Smooth muscle cell (in vitro differentiated cells): ENCODE measurements around the gene OTUD5. TPM values are rescaled to one million over a fixed set of nuclear protein-coding genes. Genes with fewer than 3 reads are reported as not detected.

Experiments
- DNase-seq: peaks from one replicate; lab custom pipeline; 2025; ENCODE audit not compliant: unreplicated experiment; lab: John Stamatoyannopoulos, UW
- H2AFZ ChIP-seq: fragments of 200-600 bp; sonication (generic); 2 replicates; pipeline ENCODE4 v1.6.0; 2016; ENCODE audit warnings: antibody characterized with exemption, low read depth, mild to moderate bottlenecking
- H3F3A ChIP-seq: fragments of 200-600 bp; sonication (generic); 2 replicates; pipeline ENCODE4 v1.6.0; 2017; ENCODE audit warnings: antibody characterized with exemption, low read depth
- H3K27ac ChIP-seq: fragments of 200-600 bp; sonication (generic); 2 replicates; pipeline ENCODE4 v1.5.1; 2016; ENCODE audit warnings: low read depth, mild to moderate bottlenecking
- H3K27me3 ChIP-seq: fragments of 200-600 bp; sonication (generic); 2 replicates; pipeline ENCODE4 v1.6.1; 2016; ENCODE audit warnings: low read depth, mild to moderate bottlenecking
- H3K36me3 ChIP-seq: fragments of 200-600 bp; sonication (generic); 2 replicates; pipeline ENCODE4 v1.5.1; 2016; ENCODE audit warnings: low read depth
- H3K4me1 ChIP-seq: fragments of 200-600 bp; sonication (generic); 2 replicates; pipeline ENCODE4 v1.5.1; 2016; ENCODE audit warnings: low read depth
- H3K4me2 ChIP-seq: fragments of 200-600 bp; sonication (generic); 2 replicates; pipeline ENCODE4 v1.6.0; 2016; ENCODE audit warnings: mild to moderate bottlenecking
- H3K4me3 ChIP-seq: fragments of 200-600 bp; sonication (generic); 2 replicates; pipeline ENCODE4 v1.5.1; 2016; ENCODE audit warnings: mild to moderate bottlenecking
- H3K79me2 ChIP-seq: fragments of 200-600 bp; sonication (generic); 2 replicates; pipeline ENCODE4 v1.6.0; 2016; ENCODE audit warnings: low read depth, mild to moderate bottlenecking
- H3K9ac ChIP-seq: fragments of 200-600 bp; sonication (generic); 2 replicates; pipeline ENCODE4 v1.6.0; 2016; ENCODE audit warnings: low read depth
- H3K9me3 ChIP-seq: fragments of 200-600 bp; sonication (generic); replicated peaks from 2 replicates; pipeline ENCODE4 v1.5.1; 2016; ENCODE audit warnings: low read depth
- H4K20me1 ChIP-seq: fragments of 200-600 bp; sonication (generic); 2 replicates; pipeline ENCODE4 v1.6.0; 2016; ENCODE audit warnings: low read depth
- WGBS: methylation state at CpG from one replicate; pipeline ENCODE4 v1.1.7; 2016; ENCODE audit warnings: low lambda C conversion rate; 5-methylcytosine and 5-hydroxymethylcytosine counted together
- polyA plus RNA-seq: library from polyadenylated mRNA; unstranded; fragments of >200 nt; fragmentation: Nextera tagmentation; extraction: Ambion mirVana; gene quantifications from 2 replicates; pipeline ENCODE4 v1.2.1, GENCODE V29; 2016
- total RNA-seq: library from RNA; depleted of rRNA; stranded (reverse); fragments of >200 nt; gene quantifications from 2 replicates; pipeline ENCODE4 v1.2.3, GENCODE V29; 2014
- TF ChIP-seq, protein P1 (sequence below): fragments of 200-600 bp; sonication (generic); IDR thresholded peaks from 2 replicates; pipeline ENCODE4 v1.5.1; 2017; ENCODE audit warnings: borderline replicate concordance, mild to moderate bottlenecking, antibody characterized with exemption; ENCODE audit not compliant: insufficient read depth, poor library complexity, severe bottlenecking

Gene OTUD5
- total and polyA plus RNA-seq, 2 experiments from 2014 or later, result 30.7 to 55.1 TPM

DNA sequence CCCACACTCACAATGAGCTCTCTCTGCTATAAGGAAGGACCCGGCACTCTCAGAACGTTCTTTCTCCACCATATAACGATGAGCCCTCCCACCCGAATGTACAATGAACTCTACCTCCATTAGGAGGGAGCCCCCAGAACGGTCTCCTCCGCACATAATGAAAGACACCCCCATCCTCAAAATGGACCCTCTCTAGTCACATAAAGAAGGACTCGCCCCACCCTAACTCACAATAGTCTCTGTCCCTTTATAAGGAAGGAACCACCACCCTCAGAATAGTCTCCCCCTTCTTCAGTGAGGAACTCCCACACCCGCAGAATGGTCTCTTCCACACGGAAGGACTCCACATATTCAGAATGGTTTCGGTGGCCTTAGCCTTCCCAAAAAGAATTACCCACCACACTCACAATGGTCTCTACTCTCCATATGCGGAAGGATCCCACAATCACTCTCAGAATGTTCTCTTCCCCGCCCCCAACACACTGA lies 46.4 kb downstream of the OTUD5 start:
- Histone ChIP-seq H4K20me1 (peaks cover 21% of the 10 kb centered on the region), H3K79me2 (peaks cover 32% of the 10 kb centered on the region), H3F3A (no peaks in the 10 kb centered on the region), H3K27me3 (no peaks in the 10 kb centered on the region), H3K36me3 (no peaks in the 10 kb centered on the region), H3K4me2 (peak overlapping the region; percentile 93), H3K9ac (peak overlapping the region; percentile 94), H2AFZ (no peak overlapping the region), H3K4me3 (peak overlapping the region; percentile 68), H3K27ac (peak overlapping the region; percentile 86), H3K9me3 (no peaks in the 10 kb centered on the region), H3K4me1 (peaks cover 3% of the 10 kb centered on the region)
- TF ChIP-seq, protein P1, sequence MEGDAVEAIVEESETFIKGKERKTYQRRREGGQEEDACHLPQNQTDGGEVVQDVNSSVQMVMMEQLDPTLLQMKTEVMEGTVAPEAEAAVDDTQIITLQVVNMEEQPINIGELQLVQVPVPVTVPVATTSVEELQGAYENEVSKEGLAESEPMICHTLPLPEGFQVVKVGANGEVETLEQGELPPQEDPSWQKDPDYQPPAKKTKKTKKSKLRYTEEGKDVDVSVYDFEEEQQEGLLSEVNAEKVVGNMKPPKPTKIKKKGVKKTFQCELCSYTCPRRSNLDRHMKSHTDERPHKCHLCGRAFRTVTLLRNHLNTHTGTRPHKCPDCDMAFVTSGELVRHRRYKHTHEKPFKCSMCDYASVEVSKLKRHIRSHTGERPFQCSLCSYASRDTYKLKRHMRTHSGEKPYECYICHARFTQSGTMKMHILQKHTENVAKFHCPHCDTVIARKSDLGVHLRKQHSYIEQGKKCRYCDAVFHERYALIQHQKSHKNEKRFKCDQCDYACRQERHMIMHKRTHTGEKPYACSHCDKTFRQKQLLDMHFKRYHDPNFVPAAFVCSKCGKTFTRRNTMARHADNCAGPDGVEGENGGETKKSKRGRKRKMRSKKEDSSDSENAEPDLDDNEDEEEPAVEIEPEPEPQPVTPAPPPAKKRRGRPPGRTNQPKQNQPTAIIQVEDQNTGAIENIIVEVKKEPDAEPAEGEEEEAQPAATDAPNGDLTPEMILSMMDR, result no peak
- DNase-seq, result no peak
- 28% methylated on average over 12 of the region's 12 CpGs for WGBS

DNA sequence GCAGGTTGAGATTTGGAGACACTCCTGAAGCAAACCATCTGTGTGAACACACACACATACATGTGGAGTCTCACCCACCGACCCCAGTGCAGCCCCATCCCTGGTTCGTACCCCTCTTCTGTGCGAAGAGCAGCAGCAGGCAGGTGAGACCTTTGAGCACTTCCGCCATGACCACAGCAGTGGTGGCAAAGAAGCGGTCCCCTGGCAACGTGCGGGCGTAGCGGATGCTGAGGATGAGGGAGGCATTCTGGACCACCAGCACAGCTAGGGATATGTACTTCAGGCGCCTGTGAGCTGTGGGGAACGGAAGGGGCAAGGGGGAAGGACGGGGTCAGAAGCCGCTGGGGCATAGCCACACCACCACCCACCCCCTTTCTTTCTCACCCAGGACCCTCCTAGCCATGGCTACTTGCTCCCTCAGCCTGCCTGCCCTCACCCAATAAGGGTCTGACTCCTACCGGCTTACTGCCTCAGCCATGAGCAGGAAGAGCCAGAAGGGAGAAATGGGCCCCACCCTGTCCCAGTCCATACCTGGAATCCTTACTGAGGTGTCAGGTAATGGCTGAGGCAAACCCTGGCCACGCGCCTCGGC lies 47.6 kb downstream of the OTUD5 start:
- H3K9ac ChIP-seq, result no peak overlapping the region
- H3K4me2 ChIP-seq, result peak overlapping the region; percentile 93
- H3K4me3 ChIP-seq, result peak overlapping the region; percentile 68

DNA sequence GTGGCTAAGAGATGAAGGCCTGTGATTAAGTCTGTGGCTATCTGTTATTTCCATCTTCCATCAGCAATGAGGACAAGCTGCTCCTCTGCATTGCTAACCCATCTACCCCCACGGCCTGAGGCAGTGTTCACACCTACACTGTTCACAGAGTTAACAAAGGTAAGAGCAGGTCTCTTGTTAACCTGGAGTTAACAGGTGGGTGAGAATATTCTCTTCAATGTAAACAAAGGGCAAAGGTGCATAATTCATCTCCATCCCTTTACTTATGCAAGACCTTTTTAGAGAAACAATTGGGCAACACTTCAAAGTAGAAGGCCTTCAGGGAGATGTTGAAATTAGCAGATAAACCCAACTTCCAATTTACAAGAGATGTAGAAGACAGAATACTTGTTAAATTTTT lies 48.8 kb downstream of the OTUD5 start:
- Histone ChIP-seq H3K27me3 (no peaks in the 10 kb centered on the region), H3K4me2 (no peak overlapping the region), H3K4me1 (peaks cover 3% of the 10 kb centered on the region), H3K9ac (no peak overlapping the region), H3K9me3 (no peaks in the 10 kb centered on the region), H2AFZ (no peak overlapping the region), H4K20me1 (peaks cover 41% of the 10 kb centered on the region), H3K79me2 (peaks cover 32% of the 10 kb centered on the region), H3K4me3 (no peak overlapping the region), H3K27ac (no peak overlapping the region), H3F3A (no peaks in the 10 kb centered on the region), H3K36me3 (no peaks in the 10 kb centered on the region)
- TF ChIP-seq, protein P1, result no peak
- DNase-seq, result no peak
- 85% methylated on average over 1 of the region's 1 CpG for WGBS

More for the DNA sequence above, 47.6 kb downstream of the OTUD5 start:
- DNase-seq, result no peak
- Histone ChIP-seq H3K36me3 (no peaks in the 10 kb centered on the region), H3K27me3 (no peaks in the 10 kb centered on the region), H3K27ac (no peak overlapping the region), H3K4me1 (peaks cover 3% of the 10 kb centered on the region), H3F3A (no peaks in the 10 kb centered on the region), H3K79me2 (peaks cover 32% of the 10 kb centered on the region), H3K9me3 (no peaks in the 10 kb centered on the region), H4K20me1 (peaks cover 29% of the 10 kb centered on the region), H2AFZ (no peak overlapping the region)
- TF ChIP-seq, protein P1, result no peak
- WGBS, result 89% methylated on average over 17 of the region's 17 CpGs
